ENCODE results near the gene FBXW7. TPM values are rescaled to one million over a fixed set of nuclear protein-coding genes. Genes with fewer than 3 reads are reported as not detected.
A peak's percentile ranks its signal among the peaks of the same experiment; 100 is the strongest.

Gene FBXW7
- total and polyA plus RNA-seq, 2 of the 13 experiments (the other 11 are each of a cell fraction or from before 2014, with no cell fraction given), result 5.0 to 40.9 TPM

DNA sequence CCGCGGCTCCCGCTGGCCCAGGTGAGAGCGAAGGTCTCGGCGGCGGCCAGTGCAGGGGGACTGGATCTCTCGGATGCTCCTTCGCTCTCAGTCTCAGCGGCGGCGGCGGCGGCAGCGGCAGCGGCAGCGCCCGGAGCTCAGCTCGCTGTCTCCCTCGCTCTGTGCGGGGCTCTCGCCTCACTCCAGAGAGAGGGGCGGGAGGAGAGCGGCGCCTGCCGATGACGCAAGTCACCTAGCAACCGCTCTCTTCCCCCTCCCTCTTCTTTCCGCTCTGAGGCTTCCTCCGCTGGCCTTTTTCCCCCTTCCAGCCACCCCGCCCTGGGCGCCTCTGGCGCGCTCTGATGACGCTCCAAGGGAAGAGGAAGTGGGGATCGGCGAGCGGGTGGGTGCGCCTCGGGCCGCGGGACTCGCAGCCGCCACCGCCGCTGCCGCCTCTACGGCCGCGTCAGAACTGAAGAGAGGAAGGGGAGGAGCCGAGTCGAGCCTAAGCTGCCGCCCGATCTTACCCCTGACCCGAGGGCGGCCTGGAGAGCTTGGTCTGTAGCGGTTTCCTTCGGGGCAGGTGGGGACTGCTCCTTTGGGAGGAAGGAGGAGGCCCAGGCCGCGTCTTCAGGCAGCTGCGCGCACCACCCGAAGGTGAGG is at the start of gene FBXW7 (continued):
- TF ChIP-seq ZNF576 (CRISPR knock-in tag; IDR thresholded peaks at IDR 0.05) (no peak; the same call in 1 of the 2 replicates), SMAD1 (CRISPR knock-in tag; IDR thresholded peaks at IDR 0.05; ENCODE audit: borderline replicate concordance, low read depth) (no peak), ZSCAN22 (CRISPR knock-in tag; IDR thresholded peaks at IDR 0.05) (no peak), ZNF839 (CRISPR knock-in tag; IDR thresholded peaks at IDR 0.05; ENCODE audit: borderline replicate concordance) (no peak), E2F1 (CRISPR knock-in tag; IDR thresholded peaks at IDR 0.05) (peak; percentile 91), NKX3-1 (CRISPR knock-in tag; IDR thresholded peaks at IDR 0.05) (no peak), ZNF670 (CRISPR knock-in tag; IDR thresholded peaks at IDR 0.05; ENCODE audit: borderline replicate concordance) (peak; percentile 53; the same call in 1 of the 2 replicates), MTERF4 (CRISPR knock-in tag; IDR thresholded peaks at IDR 0.05) (0 out of 2 replicates have a peak, but pooled peaks have one; percentile 53), SMYD3 (CRISPR knock-in tag; IDR thresholded peaks at IDR 0.05) (0 out of 2 replicates have a peak, but pooled peaks have one; percentile 41), ZNF550 (CRISPR knock-in tag; IDR thresholded peaks at IDR 0.05; ENCODE audit: borderline replicate concordance) (no peak), MEF2D (CRISPR knock-in tag; IDR thresholded peaks at IDR 0.05) (peak; percentile 83; the same call in 1 of the 2 replicates), SAFB2 (CRISPR knock-in tag; IDR thresholded peaks at IDR 0.05; ENCODE audit: borderline replicate concordance, low read depth) (peak; percentile 61), ZBTB21 (CRISPR knock-in tag; IDR thresholded peaks at IDR 0.05) (0 out of 2 replicates have a peak, but pooled peaks have one; percentile 66), RARG (CRISPR knock-in tag; IDR thresholded peaks at IDR 0.05; ENCODE audit: low read depth) (no peak), TAF1 (CRISPR knock-in tag; IDR thresholded peaks at IDR 0.05) (peak; percentile 91), ZSCAN21 (CRISPR knock-in tag; IDR thresholded peaks at IDR 0.05; ENCODE audit: borderline replicate concordance) (peak; percentile 89; the same call in 1 of the 2 replicates), ZNF160 (CRISPR knock-in tag; IDR thresholded peaks at IDR 0.05) (peak; percentile 47; the same call in 1 of the 2 replicates), ZNF317 (CRISPR knock-in tag; IDR thresholded peaks at IDR 0.05) (peak; percentile 88), RFX3 (CRISPR knock-in tag; IDR thresholded peaks at IDR 0.05) (peak; percentile 94)
- TF ChIP-seq, protein P1, sequence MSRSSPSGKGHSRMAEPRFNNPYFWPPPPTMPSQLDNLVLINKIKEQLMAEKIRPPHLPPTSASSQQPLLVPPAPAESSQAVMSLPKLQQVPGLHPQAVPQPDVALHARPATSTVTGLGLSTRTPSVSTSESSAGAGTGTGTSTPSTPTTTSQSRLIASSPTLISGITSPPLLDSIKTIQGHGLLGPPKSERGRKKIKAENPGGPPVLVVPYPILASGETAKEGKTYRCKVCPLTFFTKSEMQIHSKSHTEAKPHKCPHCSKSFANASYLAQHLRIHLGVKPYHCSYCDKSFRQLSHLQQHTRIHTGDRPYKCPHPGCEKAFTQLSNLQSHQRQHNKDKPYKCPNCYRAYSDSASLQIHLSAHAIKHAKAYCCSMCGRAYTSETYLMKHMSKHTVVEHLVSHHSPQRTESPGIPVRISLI (CRISPR knock-in tag; IDR thresholded peaks at IDR 0.05; ENCODE audit: borderline replicate concordance), result no peak
- TF ChIP-seq, protein P2, sequence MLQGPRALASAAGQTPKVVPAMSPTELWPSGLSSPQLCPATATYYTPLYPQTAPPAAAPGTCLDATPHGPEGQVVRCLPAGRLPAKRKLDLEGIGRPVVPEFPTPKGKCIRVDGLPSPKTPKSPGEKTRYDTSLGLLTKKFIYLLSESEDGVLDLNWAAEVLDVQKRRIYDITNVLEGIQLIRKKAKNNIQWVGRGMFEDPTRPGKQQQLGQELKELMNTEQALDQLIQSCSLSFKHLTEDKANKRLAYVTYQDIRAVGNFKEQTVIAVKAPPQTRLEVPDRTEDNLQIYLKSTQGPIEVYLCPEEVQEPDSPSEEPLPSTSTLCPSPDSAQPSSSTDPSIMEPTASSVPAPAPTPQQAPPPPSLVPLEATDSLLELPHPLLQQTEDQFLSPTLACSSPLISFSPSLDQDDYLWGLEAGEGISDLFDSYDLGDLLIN (CRISPR knock-in tag; IDR thresholded peaks at IDR 0.05; ENCODE audit: borderline replicate concordance), result no peak
- TF ChIP-seq, protein P3, sequence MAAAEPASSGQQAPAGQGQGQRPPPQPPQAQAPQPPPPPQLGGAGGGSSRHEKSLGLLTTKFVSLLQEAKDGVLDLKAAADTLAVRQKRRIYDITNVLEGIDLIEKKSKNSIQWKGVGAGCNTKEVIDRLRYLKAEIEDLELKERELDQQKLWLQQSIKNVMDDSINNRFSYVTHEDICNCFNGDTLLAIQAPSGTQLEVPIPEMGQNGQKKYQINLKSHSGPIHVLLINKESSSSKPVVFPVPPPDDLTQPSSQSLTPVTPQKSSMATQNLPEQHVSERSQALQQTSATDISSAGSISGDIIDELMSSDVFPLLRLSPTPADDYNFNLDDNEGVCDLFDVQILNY (CRISPR knock-in tag; conservative IDR thresholded peaks at IDR 0.05), result no peak

All from HepG2 (cell line).